Activated CD4-positive, alpha-beta T cell treated with anti-CD3 and anti-CD28 coated beads for 48 hours (primary cell): Measurements from ENCODE around the gene LMAN2L.
"Not testable (repeated sequence)": the region's sequence is repeated elsewhere in the genome, so short reads cannot be mapped to it uniquely, and the experiment has no call there.

ENCODE experiments used
- DNase-seq: peaks from one replicate; pipeline ENCODE4 v3.0.0-alpha.2; 2020

Gene LMAN2L

DNA sequence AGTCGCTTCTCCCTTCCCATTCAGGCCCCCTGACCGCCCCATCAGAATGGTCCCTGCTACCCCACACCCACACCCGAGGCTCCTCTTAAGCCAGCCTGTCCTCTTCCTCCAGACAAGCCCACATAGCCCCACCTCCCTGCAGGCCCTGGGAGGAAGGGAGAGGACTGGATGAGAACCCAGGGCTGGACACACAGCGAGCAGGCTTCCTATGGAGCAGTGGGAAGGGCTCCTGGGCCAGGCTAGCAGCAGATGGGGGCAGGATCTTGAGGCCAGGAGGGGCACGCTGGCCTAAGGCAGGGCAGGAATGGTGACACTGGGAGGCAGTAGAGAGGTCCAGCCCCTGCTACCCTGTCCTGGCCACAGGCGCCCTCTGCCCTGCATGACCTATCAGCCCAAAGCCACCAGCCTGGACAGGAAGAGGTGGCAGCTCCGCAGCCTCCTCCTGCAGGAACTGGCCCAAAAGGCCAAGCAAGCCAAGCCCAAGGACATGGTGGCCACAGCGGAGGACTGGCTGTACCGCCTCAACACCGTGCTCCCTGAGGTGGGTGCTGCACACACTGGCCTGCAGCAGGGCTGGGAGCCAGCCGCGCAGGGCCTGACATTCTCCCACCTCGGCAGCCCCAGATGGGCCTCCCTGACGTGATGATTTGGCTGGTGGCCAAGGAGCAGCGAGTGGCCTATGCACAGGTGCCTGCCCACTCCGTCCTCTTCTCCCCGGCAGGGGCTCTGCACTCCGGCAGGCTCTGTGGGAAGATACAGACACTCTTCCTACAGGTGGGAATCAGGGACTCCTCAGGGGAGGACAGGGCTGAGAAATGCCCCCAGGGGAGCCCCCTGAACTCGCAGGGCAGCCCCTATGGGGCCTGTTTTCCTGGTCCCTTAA lies 54.0 kb downstream of the LMAN2L start:
- no peak for DNase-seq

DNA sequence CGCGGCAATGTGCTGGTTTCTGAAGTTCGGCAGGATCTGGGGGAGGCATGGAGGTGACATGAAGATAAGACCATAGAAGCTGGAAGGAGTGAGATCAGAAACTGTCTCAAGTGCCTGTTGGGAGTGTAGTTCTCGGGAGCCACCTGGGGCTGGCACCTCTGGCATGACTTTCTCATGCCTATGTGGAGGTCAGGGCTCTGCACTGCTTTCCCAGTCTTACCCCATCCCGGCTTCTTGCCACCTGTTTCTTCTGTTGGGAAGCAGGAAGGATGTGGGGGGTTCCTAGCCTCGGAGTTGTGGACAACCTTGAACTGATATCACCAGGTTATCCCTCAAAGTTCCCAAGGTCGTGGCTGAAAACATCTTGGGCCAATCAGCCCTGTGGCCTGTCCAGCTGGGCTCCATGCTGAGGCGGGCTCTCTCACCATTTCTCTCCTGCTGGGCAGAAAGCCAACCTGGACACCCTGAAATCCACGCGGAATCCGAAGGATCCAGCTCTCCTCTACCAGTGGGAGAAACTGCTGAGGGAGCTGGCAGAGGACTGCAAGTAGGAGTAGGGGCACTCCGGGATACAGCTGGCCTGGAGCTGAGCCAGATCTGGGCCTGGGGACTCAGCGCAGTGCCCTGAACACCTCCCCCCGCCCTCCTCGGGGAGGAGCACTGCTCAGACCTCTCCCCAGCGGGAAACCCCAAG lies 54.8 kb downstream of the LMAN2L start:
- DNase-seq, result no peak

- DNase-seq, result no peak
Measured at GRCh38 chr2:96683972-96684820, 55.7 kb downstream of the LMAN2L start.

- no peak for DNase-seq
Measured at GRCh38 chr2:96683307-96683706, 56.6 kb downstream of the LMAN2L start.

DNA sequence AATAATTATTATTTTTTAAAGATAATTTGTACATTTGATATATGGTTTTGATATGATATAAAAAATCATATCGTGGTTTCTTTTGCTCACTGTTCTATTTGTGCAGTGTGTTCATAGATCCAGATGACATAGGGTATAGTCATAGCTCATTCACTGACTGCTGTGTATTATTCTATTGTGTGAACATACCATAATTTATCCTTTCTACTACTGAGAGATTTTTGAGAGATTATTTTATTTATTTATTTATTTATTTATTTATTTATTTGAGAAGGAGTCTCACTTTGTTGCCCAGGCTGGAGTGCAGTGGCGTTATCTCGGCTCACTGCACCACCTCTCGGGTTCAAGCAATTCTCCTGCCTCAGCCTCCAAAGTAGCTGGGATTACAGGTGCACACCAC lies 58.3 kb downstream of the LMAN2L start:
- DNase-seq, result no peak

DNA sequence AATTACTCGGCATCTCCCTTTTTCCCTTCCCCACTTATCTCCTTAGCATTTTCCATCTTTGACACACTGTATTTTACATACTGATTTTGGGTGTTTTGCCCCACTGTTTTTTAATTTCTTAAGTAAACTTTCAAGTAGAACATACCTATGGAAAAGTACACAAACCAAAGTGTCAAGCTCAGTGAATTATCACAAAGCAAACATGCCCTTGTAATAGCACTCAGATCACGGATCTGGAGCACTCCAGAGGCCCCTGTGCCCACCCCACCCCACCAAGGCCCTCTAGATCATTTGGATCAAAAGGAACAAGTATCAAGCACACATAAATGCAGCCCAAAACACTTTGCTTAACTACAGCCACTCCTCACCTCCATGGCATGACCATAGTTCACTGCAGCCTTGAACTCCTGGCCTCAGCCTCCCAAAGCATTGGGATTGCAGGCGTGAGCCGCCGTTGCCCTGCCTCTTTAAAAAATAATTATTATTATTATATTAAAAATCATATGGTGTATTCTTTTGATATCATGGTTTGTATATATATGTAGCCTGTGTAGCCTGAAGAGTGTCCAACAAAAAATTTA lies 59.2 kb downstream of the LMAN2L start:
- no peak for DNase-seq

DNA sequence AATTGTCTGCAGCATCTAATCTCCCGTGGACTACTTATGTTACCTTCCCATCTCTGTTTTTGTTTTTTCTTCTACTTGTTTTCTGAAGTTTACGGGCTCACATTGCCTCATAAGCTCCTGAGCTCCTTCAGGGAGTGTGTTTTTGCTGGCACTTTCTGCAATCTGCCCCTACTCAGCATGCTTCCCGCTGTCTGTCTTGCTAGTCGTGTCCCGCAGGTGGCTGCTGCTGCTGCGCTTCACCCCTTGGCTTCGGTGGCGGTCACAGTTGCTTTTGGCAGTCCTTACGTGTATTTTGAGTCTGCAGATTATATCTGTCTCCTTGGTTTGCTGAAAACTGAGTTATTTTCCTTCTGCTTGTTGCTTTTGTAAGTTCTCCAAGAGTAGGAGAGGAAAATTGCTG lies 60.0 kb downstream of the LMAN2L start:
- no peak for DNase-seq

- DNase-seq, result no peak
Measured at GRCh38 chr2:96669539-96670215, 70.2 kb downstream of the LMAN2L start.

DNA sequence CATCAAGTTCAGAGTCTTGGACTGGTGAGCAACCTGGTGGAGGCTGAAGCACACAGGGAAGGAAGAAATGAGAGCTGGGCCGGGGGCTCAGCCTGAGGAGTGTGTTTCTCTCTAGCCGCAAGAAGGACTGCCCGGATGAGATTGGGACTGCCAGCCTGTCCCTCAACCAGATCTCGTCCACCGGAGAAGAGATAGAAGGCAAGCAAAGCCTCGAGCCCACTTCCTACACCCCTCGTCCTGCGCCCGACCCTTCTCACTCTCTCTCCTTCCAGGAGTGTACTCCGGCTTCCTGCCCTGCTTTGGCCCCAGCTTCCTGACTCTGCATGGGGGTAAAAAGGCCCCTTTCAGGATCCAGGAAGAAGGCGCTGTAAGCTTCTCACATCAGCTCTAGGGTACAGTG lies 71.1 kb downstream of the LMAN2L start:
- no peak for DNase-seq

- not testable (repeated sequence) for DNase-seq
Measured at GRCh38 chr2:96665717-96666116, 74.1 kb downstream of the LMAN2L start.

DNA sequence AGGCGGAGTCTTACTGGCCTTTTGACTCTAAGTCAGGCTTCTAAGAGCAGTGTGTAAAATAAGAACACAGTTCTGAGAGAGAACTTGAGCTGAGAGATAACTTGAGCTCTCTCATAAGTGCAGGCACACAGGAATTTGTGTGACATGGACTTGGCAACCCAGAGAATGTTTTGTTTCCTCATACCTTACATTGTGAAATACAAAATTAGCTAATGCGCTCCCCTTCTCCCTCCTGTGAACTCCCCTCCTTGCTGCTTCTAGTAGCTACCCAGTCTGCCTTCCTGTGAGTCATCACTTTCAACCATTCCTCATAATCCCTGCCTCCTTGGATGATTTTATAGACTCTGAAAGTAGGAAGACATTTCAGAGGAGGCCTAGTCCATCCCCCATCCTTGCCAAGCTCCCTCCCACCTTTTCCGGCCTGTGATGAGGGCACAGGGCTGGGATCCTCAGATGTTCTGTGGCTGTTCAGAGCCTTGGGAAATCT lies 74.7 kb downstream of the LMAN2L start:
- no peak for DNase-seq

GRCh38 chr2:96664366-96664925 lies 75.4 kb downstream of the LMAN2L start:
- no peak for DNase-seq

GRCh38 chr2:96663829-96664228 lies 76.0 kb downstream of the LMAN2L start:
- no peak for DNase-seq

DNA sequence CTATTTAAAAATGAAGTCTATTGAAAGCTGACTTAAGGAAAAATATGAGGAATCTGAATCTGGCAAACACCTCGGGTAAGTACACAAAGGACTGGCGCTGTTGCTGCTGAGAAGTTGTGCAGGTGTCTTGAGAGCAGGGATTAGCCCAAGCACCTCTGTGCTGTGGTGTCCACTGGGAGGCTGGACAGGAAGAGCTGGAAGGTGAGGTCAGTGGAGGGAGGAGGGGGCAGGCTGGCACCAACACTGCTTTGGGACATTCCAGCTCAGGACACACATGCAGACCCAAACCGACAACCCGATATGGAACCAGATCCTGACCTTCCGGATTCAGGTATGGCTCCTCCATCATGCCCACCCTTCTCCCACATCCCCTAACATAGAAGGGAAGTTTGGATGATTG lies 76.7 kb downstream of the LMAN2L start:
- no peak for DNase-seq

DNA sequence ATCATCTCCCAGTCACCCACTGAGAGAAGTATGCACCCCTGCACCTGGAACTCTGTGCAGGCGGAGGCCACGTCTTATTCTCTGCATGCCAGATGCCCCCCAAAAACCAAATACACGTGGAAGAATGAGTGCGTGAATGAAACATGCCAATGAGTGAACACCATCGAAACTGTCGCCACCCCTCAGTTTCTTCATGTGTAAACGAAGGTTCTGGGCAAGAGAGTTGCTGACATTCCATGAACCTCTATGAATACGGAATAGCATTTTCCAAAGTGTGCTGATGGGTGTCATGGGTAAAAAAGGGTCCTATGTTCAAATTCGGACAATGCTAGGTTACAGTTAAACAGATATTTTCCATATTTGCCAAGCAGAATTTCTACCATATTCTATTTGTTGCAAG lies 77.5 kb downstream of the LMAN2L start:
- no peak for DNase-seq

DNA sequence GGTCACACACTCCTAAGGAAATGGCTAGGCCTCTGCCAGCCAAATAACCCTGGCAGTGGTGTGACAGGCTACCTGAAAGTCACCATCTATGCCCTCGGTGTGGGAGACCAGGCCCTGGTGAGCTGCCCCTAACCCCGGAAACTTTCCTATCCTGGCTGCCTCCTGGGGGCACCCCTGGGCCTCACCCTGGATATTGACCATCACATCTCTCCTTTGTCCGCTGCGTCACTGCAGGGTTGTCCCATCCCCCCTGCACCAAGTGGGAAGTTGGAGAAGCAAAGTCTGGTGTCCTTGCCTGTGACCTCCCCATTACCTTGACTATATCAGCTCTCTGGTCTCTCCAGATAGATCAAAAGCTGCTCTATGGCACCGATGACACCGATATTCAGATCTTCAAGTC lies 78.5 kb downstream of the LMAN2L start:
- no peak for DNase-seq

- DNase-seq, result no peak
Measured at GRCh38 chr2:96656540-96656939, 83.3 kb downstream of the LMAN2L start.
